Smooth muscle cell (in vitro differentiated cells): ENCODE data around the gene HMGCL. TPM values are rescaled to one million over a fixed set of nuclear protein-coding genes. Genes with fewer than 3 reads are reported as not detected.
A peak's percentile ranks its signal among the peaks of the same experiment; 100 is the strongest.
"Not testable (repeated sequence)": the region's sequence is repeated elsewhere in the genome, so short reads cannot be mapped to it uniquely, and the experiment has no call there.

Experiments
- DNase-seq: peaks from one replicate; lab custom pipeline; 2025; ENCODE audit not compliant: unreplicated experiment; lab: John Stamatoyannopoulos, UW
- H2AFZ ChIP-seq: fragments of 200-600 bp; sonication (generic); 2 replicates; pipeline ENCODE4 v1.6.0; 2016; ENCODE audit warnings: antibody characterized with exemption, low read depth, mild to moderate bottlenecking
- H3F3A ChIP-seq: fragments of 200-600 bp; sonication (generic); 2 replicates; pipeline ENCODE4 v1.6.0; 2017; ENCODE audit warnings: antibody characterized with exemption, low read depth
- H3K27ac ChIP-seq: fragments of 200-600 bp; sonication (generic); 2 replicates; pipeline ENCODE4 v1.5.1; 2016; ENCODE audit warnings: low read depth, mild to moderate bottlenecking
- H3K27me3 ChIP-seq: fragments of 200-600 bp; sonication (generic); 2 replicates; pipeline ENCODE4 v1.6.1; 2016; ENCODE audit warnings: low read depth, mild to moderate bottlenecking
- H3K36me3 ChIP-seq: fragments of 200-600 bp; sonication (generic); 2 replicates; pipeline ENCODE4 v1.5.1; 2016; ENCODE audit warnings: low read depth
- H3K4me1 ChIP-seq: fragments of 200-600 bp; sonication (generic); 2 replicates; pipeline ENCODE4 v1.5.1; 2016; ENCODE audit warnings: low read depth
- H3K4me2 ChIP-seq: fragments of 200-600 bp; sonication (generic); 2 replicates; pipeline ENCODE4 v1.6.0; 2016; ENCODE audit warnings: mild to moderate bottlenecking
- H3K4me3 ChIP-seq: fragments of 200-600 bp; sonication (generic); 2 replicates; pipeline ENCODE4 v1.5.1; 2016; ENCODE audit warnings: mild to moderate bottlenecking
- H3K79me2 ChIP-seq: fragments of 200-600 bp; sonication (generic); 2 replicates; pipeline ENCODE4 v1.6.0; 2016; ENCODE audit warnings: low read depth, mild to moderate bottlenecking
- H3K9ac ChIP-seq: fragments of 200-600 bp; sonication (generic); 2 replicates; pipeline ENCODE4 v1.6.0; 2016; ENCODE audit warnings: low read depth
- H3K9me3 ChIP-seq: fragments of 200-600 bp; sonication (generic); replicated peaks from 2 replicates; pipeline ENCODE4 v1.5.1; 2016; ENCODE audit warnings: low read depth
- H4K20me1 ChIP-seq: fragments of 200-600 bp; sonication (generic); 2 replicates; pipeline ENCODE4 v1.6.0; 2016; ENCODE audit warnings: low read depth
- WGBS: methylation state at CpG from one replicate; pipeline ENCODE4 v1.1.7; 2016; ENCODE audit warnings: low lambda C conversion rate; 5-methylcytosine and 5-hydroxymethylcytosine counted together
- polyA plus RNA-seq: library from polyadenylated mRNA; unstranded; fragments of >200 nt; fragmentation: Nextera tagmentation; extraction: Ambion mirVana; gene quantifications from 2 replicates; pipeline ENCODE4 v1.2.1, GENCODE V29; 2016
- total RNA-seq: library from RNA; depleted of rRNA; stranded (reverse); fragments of >200 nt; gene quantifications from 2 replicates; pipeline ENCODE4 v1.2.3, GENCODE V29; 2014
- TF ChIP-seq, protein P1 (sequence below): fragments of 200-600 bp; sonication (generic); IDR thresholded peaks from 2 replicates; pipeline ENCODE4 v1.5.1; 2017; ENCODE audit warnings: borderline replicate concordance, mild to moderate bottlenecking, antibody characterized with exemption; ENCODE audit not compliant: insufficient read depth, poor library complexity, severe bottlenecking

Gene HMGCL
- total and polyA plus RNA-seq, 2 experiments from 2014 or later: 43.0 to 51.2 TPM

GRCh38 chr1:23803674-23804073 lies 21.6 kb downstream of the HMGCL start:
- 93% methylated on average over 5 of the region's 5 CpGs for WGBS
- no peaks in the 10 kb centered on the region for H3K27me3 ChIP-seq
- H3K4me1 ChIP-seq: peaks cover 5% of the 10 kb centered on the region
- no peaks in the 10 kb centered on the region for H3K36me3 ChIP-seq
- H2AFZ ChIP-seq: no peak overlapping the region
- H3K79me2 ChIP-seq: no peaks in the 10 kb centered on the region
- no peak overlapping the region for H3K9ac ChIP-seq
- H3K4me2 ChIP-seq: no peak overlapping the region
- H3K4me3 ChIP-seq: no peak overlapping the region
- no peak for DNase-seq
- no peak overlapping the region for H3K27ac ChIP-seq
- no peaks in the 10 kb centered on the region for H3K9me3 ChIP-seq
- TF ChIP-seq, protein P1, sequence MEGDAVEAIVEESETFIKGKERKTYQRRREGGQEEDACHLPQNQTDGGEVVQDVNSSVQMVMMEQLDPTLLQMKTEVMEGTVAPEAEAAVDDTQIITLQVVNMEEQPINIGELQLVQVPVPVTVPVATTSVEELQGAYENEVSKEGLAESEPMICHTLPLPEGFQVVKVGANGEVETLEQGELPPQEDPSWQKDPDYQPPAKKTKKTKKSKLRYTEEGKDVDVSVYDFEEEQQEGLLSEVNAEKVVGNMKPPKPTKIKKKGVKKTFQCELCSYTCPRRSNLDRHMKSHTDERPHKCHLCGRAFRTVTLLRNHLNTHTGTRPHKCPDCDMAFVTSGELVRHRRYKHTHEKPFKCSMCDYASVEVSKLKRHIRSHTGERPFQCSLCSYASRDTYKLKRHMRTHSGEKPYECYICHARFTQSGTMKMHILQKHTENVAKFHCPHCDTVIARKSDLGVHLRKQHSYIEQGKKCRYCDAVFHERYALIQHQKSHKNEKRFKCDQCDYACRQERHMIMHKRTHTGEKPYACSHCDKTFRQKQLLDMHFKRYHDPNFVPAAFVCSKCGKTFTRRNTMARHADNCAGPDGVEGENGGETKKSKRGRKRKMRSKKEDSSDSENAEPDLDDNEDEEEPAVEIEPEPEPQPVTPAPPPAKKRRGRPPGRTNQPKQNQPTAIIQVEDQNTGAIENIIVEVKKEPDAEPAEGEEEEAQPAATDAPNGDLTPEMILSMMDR: no peak
- no peaks in the 10 kb centered on the region for H4K20me1 ChIP-seq
- H3F3A ChIP-seq: peaks cover 16% of the 10 kb centered on the region

- 95% methylated on average over 7 of the region's 7 CpGs for whole genome bisulfite sequencing
- not testable (repeated sequence) for H3K9ac ChIP-seq, H3K79me2 ChIP-seq, H3K27ac ChIP-seq, H3K4me2 ChIP-seq, H3K4me3 ChIP-seq, H3K36me3 ChIP-seq, H3K27me3 ChIP-seq, DNase-seq, H3K4me1 ChIP-seq, H4K20me1 ChIP-seq, H3K9me3 ChIP-seq, H2AFZ ChIP-seq
- H3F3A ChIP-seq: peaks cover 17% of the 10 kb centered on the region
Measured at GRCh38 chr1:23802809-23803342, 22.4 kb downstream of the HMGCL start.

DNA sequence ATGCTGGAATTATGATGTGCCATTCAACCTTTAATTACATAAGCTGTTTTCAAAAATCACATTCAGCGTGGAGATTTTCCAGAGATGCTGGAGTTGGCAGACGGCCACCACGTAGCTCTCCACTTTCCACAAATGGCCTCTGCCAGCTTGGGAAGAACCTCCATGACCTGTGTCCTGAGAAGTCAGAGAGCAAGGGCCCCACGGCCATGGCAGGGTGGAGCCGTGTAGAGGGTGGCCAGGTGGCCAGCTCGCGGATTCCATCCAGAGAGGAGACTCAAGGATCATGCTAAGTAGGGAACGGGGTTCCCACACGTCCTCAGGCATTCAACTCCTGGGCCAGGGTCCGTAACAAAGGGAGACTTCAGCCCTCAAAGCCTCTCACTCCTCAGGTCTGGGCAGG lies 23.4 kb downstream of the HMGCL start:
- no peaks in the 10 kb centered on the region for H3K27me3 ChIP-seq
- no peak for DNase-seq
- H3K4me1 ChIP-seq: peaks cover 5% of the 10 kb centered on the region
- no peaks in the 10 kb centered on the region for H3K36me3 ChIP-seq
- H3K9me3 ChIP-seq: no peaks in the 10 kb centered on the region
- no peak overlapping the region for H3K27ac ChIP-seq
- no peaks in the 10 kb centered on the region for H4K20me1 ChIP-seq
- H3K9ac ChIP-seq: no peak overlapping the region
- H3K79me2 ChIP-seq: no peaks in the 10 kb centered on the region
- H3K4me2 ChIP-seq: peak overlapping the region; percentile 98
- TF ChIP-seq, protein P1: no peak
- H3K4me3 ChIP-seq: peak overlapping the region; percentile 85
- 71% methylated on average over 10 of the region's 10 CpGs for WGBS
- no peak overlapping the region for H2AFZ ChIP-seq
- peaks cover 17% of the 10 kb centered on the region for H3F3A ChIP-seq

- Histone ChIP-seq H3F3A (peaks cover 17% of the 10 kb centered on the region), H3K27ac (peak overlapping the region; percentile 84), H4K20me1 (no peaks in the 10 kb centered on the region), H3K79me2 (no peaks in the 10 kb centered on the region), H3K9me3 (no peaks in the 10 kb centered on the region), H3K9ac (peak overlapping the region; percentile 89), H3K27me3 (no peaks in the 10 kb centered on the region), H3K36me3 (no peaks in the 10 kb centered on the region), H3K4me2 (peak overlapping the region; percentile 98), H3K4me1 (peaks cover 5% of the 10 kb centered on the region), H3K4me3 (peak overlapping the region; percentile 85), H2AFZ (no peak overlapping the region)
- DNase-seq: no peak
- 18% methylated on average over 19 of the region's 19 CpGs for WGBS
- TF ChIP-seq, protein P1: no peak
Measured at GRCh38 chr1:23801338-23801748, 23.9 kb downstream of the HMGCL start.
